Brain microvascular endothelial cell (primary cell): ENCODE data around the gene C11orf52.
A peak's percentile ranks its signal among the peaks of the same experiment; 100 is the strongest.

Experiments
- DNase-seq: peaks from one replicate; pipeline ENCODE4 v3.0.0-alpha.2; 2020
- H3K27ac ChIP-seq: fragments of 250-450 bp; sonication (Bioruptor Pico); 2 replicates; pipeline ENCODE4 v1.5.1; 2020; ENCODE audit warnings: mild to moderate bottlenecking, moderate library complexity
- H3K27me3 ChIP-seq: fragments of 250-450 bp; sonication (Bioruptor Pico); replicated peaks from 2 replicates; pipeline ENCODE4 v1.5.1; 2020; ENCODE audit warnings: mild to moderate bottlenecking
- H3K36me3 ChIP-seq: fragments of 250-450 bp; sonication (Bioruptor Pico); replicated peaks from 2 replicates; pipeline ENCODE4 v1.5.1; 2020; ENCODE audit warnings: mild to moderate bottlenecking
- H3K4me3 ChIP-seq: 2 replicates; pipeline ENCODE4 v1.5.1; 2011; ENCODE audit warnings: low read depth, mild to moderate bottlenecking, control low read depth, low read length, moderate library complexity
- CTCF ChIP-seq: IDR thresholded peaks from 2 replicates; pipeline ENCODE4 v1.5.1; 2011; ENCODE audit warnings: low read depth, mild to moderate bottlenecking, moderate library complexity, low read length, control low read depth, inconsistent platforms; ENCODE audit errors: missing control alignments
- in situ Hi-C: cut with HindIII; loops from 2 replicates; pipeline ENCODE4 v1.10.0; 2017; ENCODE audit warnings: low sequenced_read_pairs, low pct_ligation_motif_present

C11orf52 gene

DNA sequence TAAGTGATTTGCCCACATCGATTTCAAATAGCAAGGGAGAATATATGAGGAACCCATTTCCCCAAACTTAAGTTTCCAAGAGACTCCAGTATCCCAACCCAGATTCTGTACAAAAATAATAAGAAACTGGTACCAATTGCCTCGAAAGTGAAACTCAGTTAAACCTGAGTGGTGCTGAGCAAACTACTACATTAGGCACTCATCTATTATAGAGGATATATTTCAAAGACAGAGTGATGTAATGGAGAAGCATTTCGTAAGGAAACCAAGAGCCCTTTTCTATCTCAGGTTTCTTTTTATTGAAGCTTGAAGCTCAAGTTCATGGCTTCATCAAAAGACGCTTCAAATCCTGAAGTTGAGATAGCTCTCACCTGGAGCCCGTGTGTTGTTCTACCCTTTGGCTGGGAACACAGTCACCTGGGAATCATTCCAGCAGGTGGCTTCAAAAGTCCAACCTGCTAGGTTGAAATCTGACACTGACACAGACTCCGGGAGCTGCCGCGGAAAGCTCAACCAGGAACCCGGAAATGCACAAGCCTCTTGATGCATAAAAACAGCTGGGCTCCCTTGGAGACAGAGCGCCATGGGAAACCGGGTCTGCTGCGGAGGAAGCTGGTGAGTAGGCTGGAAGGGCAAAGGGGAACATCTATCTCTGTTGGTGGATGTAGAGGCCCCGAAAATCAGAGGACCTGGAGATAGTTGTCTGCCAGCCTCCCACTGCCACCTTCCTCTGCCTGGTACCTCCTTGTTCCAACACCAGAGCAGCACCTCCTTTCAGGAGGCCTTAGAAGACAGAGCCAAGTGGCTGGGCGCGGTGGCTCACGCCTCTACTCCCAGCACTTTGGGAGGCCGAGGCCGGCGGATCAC lies at the start of gene C11orf52:
C11orf52 (plus strand) TSS at position 524 of the 867 bp plus-strand sequence; CDS start at position 584, 60 bp downstream.
- TF ChIP-seq CTCF: no peak
- no peak within 1 kb of the TSS for H3K4me3 ChIP-seq
- DNase-seq: no peak
- H3K27me3 ChIP-seq: no peaks in the 10 kb centered on the region
- no peak within 1 kb of the TSS for H3K27ac ChIP-seq
- no peaks in the 10 kb centered on the region for H3K36me3 ChIP-seq
- in situ Hi-C loops: no loop called here

- no peak overlapping the region for H3K4me3 ChIP-seq
- no peak overlapping the region for H3K27ac ChIP-seq
- in situ Hi-C loops: no loop called here
- TF ChIP-seq CTCF: no peak
- peaks cover 13% of the 10 kb centered on the region for H3K36me3 ChIP-seq
- H3K27me3 ChIP-seq: no peaks in the 10 kb centered on the region
- DNase-seq: no peak
Measured at GRCh38 chr11:111870113-111870512, 48.6 kb upstream of the C11orf52 start.

- no peaks in the 10 kb centered on the region for H3K27me3 ChIP-seq
- in situ Hi-C loops: no loop called here
- H3K36me3 ChIP-seq: peaks cover 13% of the 10 kb centered on the region
- DNase-seq: no peak
- peak overlapping the region; percentile 87 for H3K4me3 ChIP-seq
- TF ChIP-seq CTCF: no peak
- no peak overlapping the region for H3K27ac ChIP-seq
Measured at GRCh38 chr11:111870522-111870885, 48.2 kb upstream of the C11orf52 start.

- in situ Hi-C loops: no loop called here
- peak within 1 kb of the TSS; percentile 87 for H3K4me3 ChIP-seq
- H3K27ac ChIP-seq: peak within 1 kb of the TSS; percentile 84
- H3K27me3 ChIP-seq: no peaks in the 10 kb centered on the region
- peaks cover 11% of the 10 kb centered on the region for H3K36me3 ChIP-seq
- peak; percentile 85 for DNase-seq
- peak; percentile 59 for TF ChIP-seq CTCF
Measured at GRCh38 chr11:111870886-111871692, 47.6 kb upstream of the C11orf52 start, which contains the start of gene ALG9. ALG9 (minus strand) TSS chr11:111871581; CDS start chr11:111871482, 99 bp downstream.

DNA sequence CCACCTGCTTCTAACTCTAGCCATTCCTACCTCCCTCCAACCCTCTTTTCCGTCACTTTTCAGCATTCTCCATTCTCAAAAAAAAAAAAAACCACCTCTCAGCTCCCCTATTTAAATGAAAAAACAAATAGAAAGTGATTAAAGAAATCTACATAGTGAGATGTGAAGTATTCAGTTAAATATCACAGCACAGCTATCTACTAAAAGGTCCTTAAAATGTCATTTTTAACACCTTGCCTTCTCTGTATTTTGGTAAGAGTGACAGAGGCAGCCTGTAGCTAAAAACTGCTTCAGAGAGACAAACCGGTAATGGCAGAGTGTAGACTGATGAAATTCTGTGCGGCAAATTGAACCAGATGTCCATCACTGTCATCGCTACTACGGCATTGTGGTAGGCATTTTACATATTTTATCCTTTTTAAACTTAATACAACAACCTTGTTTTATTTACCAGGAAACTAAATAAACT lies 47.0 kb upstream of the C11orf52 start:
- H3K36me3 ChIP-seq: peaks cover 9% of the 10 kb centered on the region
- no peak for TF ChIP-seq CTCF
- in situ Hi-C loops: no loop called here
- peak overlapping the region; percentile 87 for H3K4me3 ChIP-seq
- H3K27ac ChIP-seq: peak overlapping the region; percentile 84
- H3K27me3 ChIP-seq: no peaks in the 10 kb centered on the region
- DNase-seq: no peak
